ENCODE data around the gene C16orf92.
"Not testable (repeated sequence)": the region's sequence is repeated elsewhere in the genome, so short reads cannot be mapped to it uniquely, and the experiment has no call there.

The C16orf92 gene

GRCh38 chr16:30028438-30029076 lies 5.6 kb downstream of the C16orf92 start:
- Histone ChIP-seq H3K4me1 (ENCODE audit: control insufficient read depth, insufficient read depth, low read length) (peaks cover 16% of the 10 kb centered on the region), H3K27ac (ENCODE audit: insufficient read depth, low read depth, low read length, poor library complexity, severe bottlenecking) (no peak overlapping the region), H3K9me3 (ENCODE audit: control insufficient read depth, low read length) (no peaks in the 10 kb centered on the region), H3K4me3 (ENCODE audit: insufficient read depth, low read depth, low read length) (no peak overlapping the region), H3K36me3 (ENCODE audit: control insufficient read depth, insufficient read depth, low read length) (no peaks in the 10 kb centered on the region), H3K27me3 (ENCODE audit: control insufficient read depth, insufficient read depth, low read length, poor library complexity, severe bottlenecking) (peaks cover 30% of the 10 kb centered on the region)
- 26% methylated on average over 18 of the region's 18 CpGs for WGBS, 2 experiments

- no peaks in the 10 kb centered on the region for H3K36me3 ChIP-seq (ENCODE audit: control insufficient read depth, insufficient read depth, low read length)
- peak overlapping the region; percentile 33 for H3K4me3 ChIP-seq (ENCODE audit: insufficient read depth, low read depth, low read length)
- peaks cover 16% of the 10 kb centered on the region for H3K4me1 ChIP-seq (ENCODE audit: control insufficient read depth, insufficient read depth, low read length)
- 16% methylated on average over 23 of the region's 23 CpGs for WGBS, 2 experiments
- no peaks in the 10 kb centered on the region for H3K9me3 ChIP-seq (ENCODE audit: control insufficient read depth, low read length)
- H3K27me3 ChIP-seq (ENCODE audit: control insufficient read depth, insufficient read depth, low read length, poor library complexity, severe bottlenecking) = peaks cover 35% of the 10 kb centered on the region
- H3K27ac ChIP-seq (ENCODE audit: insufficient read depth, low read depth, low read length, poor library complexity, severe bottlenecking) = no peak overlapping the region
Observed at GRCh38 chr16:30030011-30030685, 7.2 kb downstream of the C16orf92 start.

GRCh38 chr16:30030841-30031413 lies 7.9 kb downstream of the C16orf92 start, which contains the start of gene TLCD3B:
Gene TLCD3B (minus strand): TSS chr16:30031271. CDS start chr16:30030527, 744 bp downstream.
- WGBS, 2 experiments = 0% methylated on average over 27 of the region's 27 CpGs
- peaks cover 39% of the 10 kb centered on the region for H3K27me3 ChIP-seq (ENCODE audit: control insufficient read depth, insufficient read depth, low read length, poor library complexity, severe bottlenecking)

GRCh38 chr16:30031477-30031918 lies 8.5 kb downstream of the C16orf92 start:
- H3K9me3 ChIP-seq (ENCODE audit: control insufficient read depth, low read length) = no peaks in the 10 kb centered on the region
- peak overlapping the region; percentile 48 for H3K4me3 ChIP-seq (ENCODE audit: insufficient read depth, low read depth, low read length)
- peaks cover 39% of the 10 kb centered on the region for H3K27me3 ChIP-seq (ENCODE audit: control insufficient read depth, insufficient read depth, low read length, poor library complexity, severe bottlenecking)
- WGBS, 2 experiments = 22 to 27% methylated on average over 10 to 11 of the region's 11 CpGs
- peaks cover 16% of the 10 kb centered on the region for H3K4me1 ChIP-seq (ENCODE audit: control insufficient read depth, insufficient read depth, low read length)
- H3K36me3 ChIP-seq (ENCODE audit: control insufficient read depth, insufficient read depth, low read length) = no peaks in the 10 kb centered on the region
- no peak overlapping the region for H3K27ac ChIP-seq (ENCODE audit: insufficient read depth, low read depth, low read length, poor library complexity, severe bottlenecking)

More at GRCh38 chr16:30030841-30031413, 7.9 kb downstream of the C16orf92 start, which contains the start of gene TLCD3B:
- H3K27ac ChIP-seq (ENCODE audit: insufficient read depth, low read depth, low read length, poor library complexity, severe bottlenecking) = no peak within 1 kb of the TSS
- peaks cover 16% of the 10 kb centered on the region for H3K4me1 ChIP-seq (ENCODE audit: control insufficient read depth, insufficient read depth, low read length)
- H3K36me3 ChIP-seq (ENCODE audit: control insufficient read depth, insufficient read depth, low read length) = no peaks in the 10 kb centered on the region
- H3K4me3 ChIP-seq (ENCODE audit: insufficient read depth, low read depth, low read length) = peak within 1 kb of the TSS; percentile 48
- H3K9me3 ChIP-seq (ENCODE audit: control insufficient read depth, low read length) = no peaks in the 10 kb centered on the region

GRCh38 chr16:30032083-30032819 lies 9.3 kb downstream of the C16orf92 start:
- H3K27me3 ChIP-seq (ENCODE audit: control insufficient read depth, insufficient read depth, low read length, poor library complexity, severe bottlenecking) = peaks cover 39% of the 10 kb centered on the region
- no peak overlapping the region for H3K4me3 ChIP-seq (ENCODE audit: insufficient read depth, low read depth, low read length)
- WGBS, 2 experiments = 23 to 29% methylated on average over 12 of the region's 12 CpGs

GRCh38 chr16:30033270-30033669 lies 10.3 kb downstream of the C16orf92 start:
- no peaks in the 10 kb centered on the region for H3K9me3 ChIP-seq (ENCODE audit: control insufficient read depth, low read length)
- H3K4me1 ChIP-seq (ENCODE audit: control insufficient read depth, insufficient read depth, low read length) = peaks cover 16% of the 10 kb centered on the region
- H3K27ac ChIP-seq (ENCODE audit: insufficient read depth, low read depth, low read length, poor library complexity, severe bottlenecking) = no peak overlapping the region
- H3K27me3 ChIP-seq (ENCODE audit: control insufficient read depth, insufficient read depth, low read length, poor library complexity, severe bottlenecking) = peaks cover 39% of the 10 kb centered on the region
- WGBS, 2 experiments = 88 to 91% methylated on average over 7 of the region's 7 CpGs
- no peaks in the 10 kb centered on the region for H3K36me3 ChIP-seq (ENCODE audit: control insufficient read depth, insufficient read depth, low read length)
- H3K4me3 ChIP-seq (ENCODE audit: insufficient read depth, low read depth, low read length) = no peak overlapping the region

More at GRCh38 chr16:30032083-30032819, 9.3 kb downstream of the C16orf92 start:
- Histone ChIP-seq H3K27ac (ENCODE audit: insufficient read depth, low read depth, low read length, poor library complexity, severe bottlenecking) (no peak overlapping the region), H3K9me3 (ENCODE audit: control insufficient read depth, low read length) (no peaks in the 10 kb centered on the region), H3K36me3 (ENCODE audit: control insufficient read depth, insufficient read depth, low read length) (no peaks in the 10 kb centered on the region), H3K4me1 (ENCODE audit: control insufficient read depth, insufficient read depth, low read length) (peaks cover 16% of the 10 kb centered on the region)

GRCh38 chr16:30040221-30040620 lies 17.2 kb downstream of the C16orf92 start:
- WGBS, 2 experiments = 84 to 89% methylated on average over 5 of the region's 5 CpGs
- Histone ChIP-seq H3K27me3 (ENCODE audit: control insufficient read depth, insufficient read depth, low read length, poor library complexity, severe bottlenecking) (peaks cover 3% of the 10 kb centered on the region), H3K27ac (ENCODE audit: insufficient read depth, low read depth, low read length, poor library complexity, severe bottlenecking) (no peak overlapping the region), H3K4me1 (ENCODE audit: control insufficient read depth, insufficient read depth, low read length) (no peaks in the 10 kb centered on the region), H3K36me3 (ENCODE audit: control insufficient read depth, insufficient read depth, low read length) (no peaks in the 10 kb centered on the region), H3K9me3 (ENCODE audit: control insufficient read depth, low read length) (no peaks in the 10 kb centered on the region), H3K4me3 (ENCODE audit: insufficient read depth, low read depth, low read length) (no peak overlapping the region)

- H3K9me3 ChIP-seq (ENCODE audit: control insufficient read depth, low read length); H3K4me3 ChIP-seq (ENCODE audit: insufficient read depth, low read depth, low read length); H3K27me3 ChIP-seq (ENCODE audit: control insufficient read depth, insufficient read depth, low read length, poor library complexity, severe bottlenecking); H3K27ac ChIP-seq (ENCODE audit: insufficient read depth, low read depth, low read length, poor library complexity, severe bottlenecking); H3K4me1 ChIP-seq (ENCODE audit: control insufficient read depth, insufficient read depth, low read length); H3K36me3 ChIP-seq (ENCODE audit: control insufficient read depth, insufficient read depth, low read length): not testable (repeated sequence)
- WGBS, 2 experiments = 85 to 88% methylated on average over 5 of the region's 5 CpGs
Observed at GRCh38 chr16:30040690-30041089, 17.7 kb downstream of the C16orf92 start.

- Histone ChIP-seq H3K27ac (ENCODE audit: insufficient read depth, low read depth, low read length, poor library complexity, severe bottlenecking) (no peak overlapping the region), H3K4me3 (ENCODE audit: insufficient read depth, low read depth, low read length) (no peak overlapping the region), H3K36me3 (ENCODE audit: control insufficient read depth, insufficient read depth, low read length) (no peaks in the 10 kb centered on the region), H3K9me3 (ENCODE audit: control insufficient read depth, low read length) (no peaks in the 10 kb centered on the region), H3K4me1 (ENCODE audit: control insufficient read depth, insufficient read depth, low read length) (no peaks in the 10 kb centered on the region), H3K27me3 (ENCODE audit: control insufficient read depth, insufficient read depth, low read length, poor library complexity, severe bottlenecking) (no peaks in the 10 kb centered on the region)
- WGBS, 2 experiments = 64 to 72% methylated on average over 1 to 2 of the region's 5 CpGs
Observed at GRCh38 chr16:30041841-30042240, 18.8 kb downstream of the C16orf92 start.

GRCh38 chr16:30046178-30046577 lies 23.2 kb downstream of the C16orf92 start:
- no peak overlapping the region for H3K4me3 ChIP-seq (ENCODE audit: insufficient read depth, low read depth, low read length)
- no peak overlapping the region for H3K27ac ChIP-seq (ENCODE audit: insufficient read depth, low read depth, low read length, poor library complexity, severe bottlenecking)
- no peaks in the 10 kb centered on the region for H3K4me1 ChIP-seq (ENCODE audit: control insufficient read depth, insufficient read depth, low read length)
- no peaks in the 10 kb centered on the region for H3K27me3 ChIP-seq (ENCODE audit: control insufficient read depth, insufficient read depth, low read length, poor library complexity, severe bottlenecking)
- 86 to 87% methylated on average over 8 of the region's 8 CpGs for WGBS, 2 experiments
- no peaks in the 10 kb centered on the region for H3K36me3 ChIP-seq (ENCODE audit: control insufficient read depth, insufficient read depth, low read length)
- H3K9me3 ChIP-seq (ENCODE audit: control insufficient read depth, low read length) = no peaks in the 10 kb centered on the region
